ENCODE results near the gene ACSL1.

Gene ACSL1

DNA sequence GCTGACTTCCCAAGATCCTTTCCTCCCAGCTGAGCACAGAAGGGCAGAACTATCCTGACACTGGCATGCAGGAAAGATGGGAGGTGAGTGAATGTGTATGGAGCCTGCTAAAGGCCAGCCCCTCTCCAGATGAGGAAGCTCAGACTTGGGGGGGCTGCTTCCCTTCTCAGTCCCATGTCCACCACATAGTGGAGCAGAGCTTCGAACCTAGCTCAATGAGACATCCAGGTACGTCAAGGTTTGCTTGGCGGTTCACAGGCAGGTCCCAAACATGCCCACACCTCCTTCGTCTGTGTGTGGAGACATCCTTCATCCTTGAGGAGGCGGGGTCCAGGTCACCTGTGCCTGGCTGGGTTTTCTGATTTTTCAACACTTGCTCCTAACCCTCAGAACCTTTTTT, 31.3 kb downstream of the ACSL1 start:
- Histone ChIP-seq H3K4me1 (ENCODE audit: insufficient read depth, low read length, poor library complexity, severe bottlenecking) (peaks cover 16% of the 10 kb centered on the region), H3K9me3 (ENCODE audit: insufficient read depth, low read depth, low read length) (no peaks in the 10 kb centered on the region), H3K9ac (ENCODE audit: low read depth, low read length, poor library complexity, severe bottlenecking) (no peak overlapping the region), H3K4me2 (ENCODE audit: low read depth, low read length, poor library complexity, severe bottlenecking) (no peak overlapping the region), H3K27me3 (ENCODE audit: insufficient read depth, low read length, poor library complexity, severe bottlenecking) (peaks cover 29% of the 10 kb centered on the region), H4K20me1 (ENCODE audit: insufficient read depth, low read length, poor library complexity, severe bottlenecking) (no peaks in the 10 kb centered on the region), H3K9me2 (replicated peaks; ENCODE audit: low read depth, low read length) (no peaks in the 10 kb centered on the region), H3K4me3 (ENCODE audit: low read length, poor library complexity, severe bottlenecking) (no peak overlapping the region), H2AFZ (ENCODE audit: low read length) (no peak overlapping the region), H3F3A (ENCODE audit: low read depth) (no peaks in the 10 kb centered on the region), H3K79me2 (ENCODE audit: insufficient read depth, low read length) (no peaks in the 10 kb centered on the region), H3K36me3 (ENCODE audit: insufficient read depth, low read length) (no peaks in the 10 kb centered on the region)
- TF ChIP-seq, protein P1, sequence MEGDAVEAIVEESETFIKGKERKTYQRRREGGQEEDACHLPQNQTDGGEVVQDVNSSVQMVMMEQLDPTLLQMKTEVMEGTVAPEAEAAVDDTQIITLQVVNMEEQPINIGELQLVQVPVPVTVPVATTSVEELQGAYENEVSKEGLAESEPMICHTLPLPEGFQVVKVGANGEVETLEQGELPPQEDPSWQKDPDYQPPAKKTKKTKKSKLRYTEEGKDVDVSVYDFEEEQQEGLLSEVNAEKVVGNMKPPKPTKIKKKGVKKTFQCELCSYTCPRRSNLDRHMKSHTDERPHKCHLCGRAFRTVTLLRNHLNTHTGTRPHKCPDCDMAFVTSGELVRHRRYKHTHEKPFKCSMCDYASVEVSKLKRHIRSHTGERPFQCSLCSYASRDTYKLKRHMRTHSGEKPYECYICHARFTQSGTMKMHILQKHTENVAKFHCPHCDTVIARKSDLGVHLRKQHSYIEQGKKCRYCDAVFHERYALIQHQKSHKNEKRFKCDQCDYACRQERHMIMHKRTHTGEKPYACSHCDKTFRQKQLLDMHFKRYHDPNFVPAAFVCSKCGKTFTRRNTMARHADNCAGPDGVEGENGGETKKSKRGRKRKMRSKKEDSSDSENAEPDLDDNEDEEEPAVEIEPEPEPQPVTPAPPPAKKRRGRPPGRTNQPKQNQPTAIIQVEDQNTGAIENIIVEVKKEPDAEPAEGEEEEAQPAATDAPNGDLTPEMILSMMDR (conservative IDR thresholded peaks at IDR 0.05; ENCODE audit: low read length), result no peak
- no peak for TF ChIP-seq EZH2phosphoT487 (IDR thresholded peaks at IDR 0.05; ENCODE audit: borderline replicate concordance)

DNA sequence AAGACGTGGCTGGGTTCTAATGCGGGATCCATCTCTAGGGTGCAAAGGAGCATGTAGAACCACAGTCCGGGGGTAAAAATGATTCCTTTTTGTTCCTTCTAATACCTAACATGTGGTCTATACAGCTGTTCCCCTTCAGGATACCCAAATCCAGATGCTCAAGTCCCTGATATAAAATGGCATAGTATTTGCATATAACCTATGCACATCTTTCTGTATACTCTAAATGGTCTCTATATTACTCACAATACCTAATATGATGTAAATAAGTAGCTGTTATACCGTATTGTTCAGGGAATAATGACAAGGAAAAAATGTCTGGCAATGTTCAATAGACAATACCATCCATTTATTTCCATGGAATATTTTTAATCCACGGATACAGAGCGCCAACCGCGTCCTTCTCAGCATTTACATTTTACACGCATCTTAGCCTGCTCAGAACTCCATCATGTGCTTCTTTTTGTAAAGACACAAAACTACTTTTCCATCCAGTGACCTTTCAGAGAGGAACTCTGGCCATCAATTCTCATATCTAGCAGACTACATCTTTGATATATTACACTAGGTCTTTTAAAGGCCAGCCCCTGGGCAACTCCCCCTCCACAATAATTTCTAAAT, 31.9 kb downstream of the ACSL1 start:
- Histone ChIP-seq H4K20me1 (ENCODE audit: insufficient read depth, low read length, poor library complexity, severe bottlenecking) (no peaks in the 10 kb centered on the region), H3K4me3 (ENCODE audit: low read length, poor library complexity, severe bottlenecking) (no peak overlapping the region), H3K4me1 (ENCODE audit: insufficient read depth, low read length, poor library complexity, severe bottlenecking) (peaks cover 16% of the 10 kb centered on the region), H3K27me3 (ENCODE audit: insufficient read depth, low read length, poor library complexity, severe bottlenecking) (peaks cover 29% of the 10 kb centered on the region), H3K9ac (ENCODE audit: low read depth, low read length, poor library complexity, severe bottlenecking) (no peak overlapping the region), H3K4me2 (ENCODE audit: low read depth, low read length, poor library complexity, severe bottlenecking) (peak overlapping the region; percentile 62), H3K9me3 (ENCODE audit: insufficient read depth, low read depth, low read length) (no peaks in the 10 kb centered on the region), H2AFZ (ENCODE audit: low read length) (no peak overlapping the region), H3F3A (ENCODE audit: low read depth) (no peaks in the 10 kb centered on the region), H3K79me2 (ENCODE audit: insufficient read depth, low read length) (no peaks in the 10 kb centered on the region), H3K9me2 (replicated peaks; ENCODE audit: low read depth, low read length) (no peaks in the 10 kb centered on the region), H3K36me3 (ENCODE audit: insufficient read depth, low read length) (no peaks in the 10 kb centered on the region)
- TF ChIP-seq, protein P1 (conservative IDR thresholded peaks at IDR 0.05; ENCODE audit: low read length), result no peak
- TF ChIP-seq EZH2phosphoT487 (IDR thresholded peaks at IDR 0.05; ENCODE audit: borderline replicate concordance), result no peak

DNA sequence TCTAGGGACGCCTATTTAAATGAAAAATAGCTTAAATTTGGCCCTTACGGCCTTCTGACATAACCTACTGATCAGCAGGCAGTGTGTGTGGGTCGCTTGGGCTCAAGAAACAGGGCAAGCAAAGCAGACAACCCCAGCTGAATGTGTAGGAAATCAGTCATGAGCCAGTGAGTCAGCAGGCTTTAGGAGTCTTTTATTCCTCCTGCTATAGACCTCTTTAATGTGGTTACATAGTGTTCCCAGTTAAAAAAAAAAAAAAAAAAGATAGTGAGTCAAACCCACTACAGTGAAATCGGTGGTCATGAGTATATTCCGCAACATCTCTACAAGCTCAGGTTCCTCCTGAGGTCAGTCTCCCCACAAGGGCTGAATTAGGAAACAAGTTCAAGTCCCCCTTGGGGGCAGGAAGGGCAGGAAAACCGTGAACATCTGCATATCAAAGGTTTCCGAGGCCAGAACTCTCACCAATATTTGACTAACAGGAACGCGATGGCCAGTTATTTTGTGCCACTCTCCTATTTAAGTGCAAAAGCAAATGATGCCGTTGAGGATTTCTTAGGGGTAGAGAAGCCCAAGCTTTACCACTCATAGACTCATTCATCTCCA, 32.7 kb downstream of the ACSL1 start:
- Histone ChIP-seq H4K20me1 (ENCODE audit: insufficient read depth, low read length, poor library complexity, severe bottlenecking) (no peaks in the 10 kb centered on the region), H3K4me1 (ENCODE audit: insufficient read depth, low read length, poor library complexity, severe bottlenecking) (peaks cover 20% of the 10 kb centered on the region), H3K79me2 (ENCODE audit: insufficient read depth, low read length) (no peaks in the 10 kb centered on the region), H3K9me2 (replicated peaks; ENCODE audit: low read depth, low read length) (no peaks in the 10 kb centered on the region), H3K27me3 (ENCODE audit: insufficient read depth, low read length, poor library complexity, severe bottlenecking) (peaks cover 29% of the 10 kb centered on the region), H3K4me3 (ENCODE audit: low read length, poor library complexity, severe bottlenecking) (peak overlapping the region; percentile 8), H3K9me3 (ENCODE audit: insufficient read depth, low read depth, low read length) (no peaks in the 10 kb centered on the region), H2AFZ (ENCODE audit: low read length) (no peak overlapping the region), H3K4me2 (ENCODE audit: low read depth, low read length, poor library complexity, severe bottlenecking) (peak overlapping the region; percentile 62), H3F3A (ENCODE audit: low read depth) (no peaks in the 10 kb centered on the region), H3K9ac (ENCODE audit: low read depth, low read length, poor library complexity, severe bottlenecking) (no peak overlapping the region), H3K36me3 (ENCODE audit: insufficient read depth, low read length) (no peaks in the 10 kb centered on the region)
- TF ChIP-seq EZH2phosphoT487 (IDR thresholded peaks at IDR 0.05; ENCODE audit: borderline replicate concordance), result 0 out of 2 replicates have a peak, but pooled peaks have one; percentile 36
- TF ChIP-seq, protein P1 (conservative IDR thresholded peaks at IDR 0.05; ENCODE audit: low read length), result no peak

All from Loucy (cell line).